Peyer's patch (tissue), 4 donors: Measurements from ENCODE around the gene ANKUB1. TPM values are rescaled to one million over a fixed set of nuclear protein-coding genes. Genes with fewer than 3 reads are reported as not detected.
"Not testable (repeated sequence)": the region's sequence is repeated elsewhere in the genome, so short reads cannot be mapped to it uniquely, and the experiment has no call there.

Experiments used
- DNase-seq, 3 donors: peaks; one replicate each; pipeline ENCODE4 v3.0.0-alpha.2; 2017 to 2019
- H3K27ac ChIP-seq, 4 donors: fragments of 200-600 bp; sonication (generic); one replicate each; pipeline ENCODE4 v1.5.1; 2016 to 2019
- H3K27me3 ChIP-seq, 2 donors: fragments of 200-600 bp; sonication (generic); one replicate each; pipeline ENCODE4 v1.5.1; 2019
- H3K36me3 ChIP-seq, 3 donors: fragments of 200-600 bp; sonication (generic); one replicate each; pipeline ENCODE4 v1.5.1; 2016 to 2019
- H3K4me1 ChIP-seq, 4 donors: fragments of 200-600 bp; sonication (generic); one replicate each; pipeline ENCODE4 v1.5.1; 2016 to 2019
- H3K4me3 ChIP-seq, 4 donors: fragments of 200-600 bp; sonication (generic); 1 replicate in 3 of 4; 2 replicates in 1 of 4; pipeline ENCODE4 v1.5.1; 2016 to 2019; ENCODE audit warnings: mild to moderate bottlenecking in 1 of 4
- H3K9me3 ChIP-seq, 4 donors: fragments of 200-600 bp; sonication (generic); one replicate each; pipeline ENCODE4 v1.5.1; 2016 to 2019; ENCODE audit warnings: mild to moderate bottlenecking in 1 of 4
- POLR2A ChIP-seq, 2 donors: fragments of 450-650 bp; IDR thresholded peaks; one replicate each; pipeline ENCODE4 v1.5.1; 2017; ENCODE audit warnings: antibody characterized with exemption in 2 of 2, mild to moderate bottlenecking in 2 of 2, moderate library complexity in 2 of 2
- total RNA-seq, 4 donors: library from RNA; depleted of rRNA; stranded (reverse); fragments of >200 nt; gene quantifications; one replicate each; pipeline ENCODE4 v1.1.0, GENCODE V29; 2016
- TF ChIP-seq, protein P1 (sequence below), 6 experiments: fragments of 450-650 bp in 4 of 6; fragments of 200-600 bp in 2 of 6; sonication (generic) in 1 of 6; IDR thresholded peaks; one replicate each; pipeline ENCODE4 v1.5.1; 2017 to 2019; ENCODE audit warnings: antibody characterized with exemption in 6 of 6, mild to moderate bottlenecking in 3 of 6, moderate library complexity in 1 of 6

Gene ANKUB1
- not detected for total RNA-seq

DNA sequence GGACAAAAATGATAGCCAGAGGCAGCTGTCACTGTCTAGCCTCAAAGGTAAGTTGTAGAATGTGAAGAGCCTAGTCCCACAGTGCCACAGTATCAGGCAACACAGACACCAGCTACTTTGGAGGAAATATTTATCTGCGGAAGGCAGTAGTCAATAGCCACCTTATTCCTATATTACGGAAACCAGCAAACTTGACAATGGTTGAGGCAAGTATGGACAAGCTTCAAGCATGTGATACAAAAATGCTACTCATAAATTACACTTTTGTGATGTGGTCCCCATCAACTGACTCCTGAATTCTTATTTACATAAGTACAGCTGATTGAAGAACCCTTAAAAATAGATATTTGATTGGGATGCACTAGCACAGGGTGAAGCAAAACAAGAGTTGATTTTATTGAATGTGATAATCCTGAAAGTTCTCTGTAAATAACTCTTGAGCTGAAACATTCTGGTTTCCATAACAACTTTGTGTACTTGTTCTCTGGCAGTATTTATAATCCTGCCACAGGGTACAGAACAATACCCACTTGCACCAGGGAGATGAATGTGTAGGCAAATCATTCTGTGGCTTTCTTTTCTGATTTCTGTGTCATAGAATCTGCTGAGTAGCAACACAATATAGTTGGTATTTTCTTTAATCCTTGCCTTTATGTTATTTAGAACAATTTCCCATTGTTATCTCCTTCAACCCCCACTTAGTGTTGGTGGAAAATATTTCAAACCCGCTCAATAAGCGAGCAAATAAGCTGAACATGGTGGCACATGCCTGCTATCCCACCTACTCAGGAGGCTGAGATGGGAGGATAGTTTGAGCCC lies at the start of gene ANKUB1:
Gene ANKUB1 (minus strand): TSS at position 103 of the 819 bp plus-strand sequence. CDS start 188 bp downstream, outside the sequence.
- no peaks in the 10 kb centered on the region for H3K4me1 ChIP-seq
- no peak within 1 kb of the TSS for H3K27ac ChIP-seq
- H3K4me3 ChIP-seq: no peak within 1 kb of the TSS
- TF ChIP-seq POLR2A (IDR thresholded peaks at IDR 0.05): no peak
- TF ChIP-seq, protein P1, sequence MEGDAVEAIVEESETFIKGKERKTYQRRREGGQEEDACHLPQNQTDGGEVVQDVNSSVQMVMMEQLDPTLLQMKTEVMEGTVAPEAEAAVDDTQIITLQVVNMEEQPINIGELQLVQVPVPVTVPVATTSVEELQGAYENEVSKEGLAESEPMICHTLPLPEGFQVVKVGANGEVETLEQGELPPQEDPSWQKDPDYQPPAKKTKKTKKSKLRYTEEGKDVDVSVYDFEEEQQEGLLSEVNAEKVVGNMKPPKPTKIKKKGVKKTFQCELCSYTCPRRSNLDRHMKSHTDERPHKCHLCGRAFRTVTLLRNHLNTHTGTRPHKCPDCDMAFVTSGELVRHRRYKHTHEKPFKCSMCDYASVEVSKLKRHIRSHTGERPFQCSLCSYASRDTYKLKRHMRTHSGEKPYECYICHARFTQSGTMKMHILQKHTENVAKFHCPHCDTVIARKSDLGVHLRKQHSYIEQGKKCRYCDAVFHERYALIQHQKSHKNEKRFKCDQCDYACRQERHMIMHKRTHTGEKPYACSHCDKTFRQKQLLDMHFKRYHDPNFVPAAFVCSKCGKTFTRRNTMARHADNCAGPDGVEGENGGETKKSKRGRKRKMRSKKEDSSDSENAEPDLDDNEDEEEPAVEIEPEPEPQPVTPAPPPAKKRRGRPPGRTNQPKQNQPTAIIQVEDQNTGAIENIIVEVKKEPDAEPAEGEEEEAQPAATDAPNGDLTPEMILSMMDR (IDR thresholded peaks at IDR 0.05): no peak
- no peaks in the 10 kb centered on the region for H3K36me3 ChIP-seq
- DNase-seq: no peak
- no peaks in the 10 kb centered on the region for H3K9me3 ChIP-seq
- H3K27me3 ChIP-seq: no peaks in the 10 kb centered on the region

GRCh38 chr3:149839896-149840295 lies 47.5 kb upstream of the ANKUB1 start:
- DNase-seq: no peak
- no peaks in the 10 kb centered on the region for H3K27me3 ChIP-seq
- H3K9me3 ChIP-seq: peaks cover 0 to 13% (median 0%) of the 10 kb centered on the region in 4 donors
- H3K4me1 ChIP-seq: peaks cover 0 to 12% (median 0%) of the 10 kb centered on the region in 4 donors
- no peak for TF ChIP-seq POLR2A (IDR thresholded peaks at IDR 0.05)
- TF ChIP-seq, protein P1 (IDR thresholded peaks at IDR 0.05): no peak
- H3K4me3 ChIP-seq: no peak overlapping the region
- H3K27ac ChIP-seq: no peak overlapping the region
- H3K36me3 ChIP-seq: peaks cover 0 to 6% (median 0%) of the 10 kb centered on the region in 3 donors

- Histone ChIP-seq H3K4me1 (peaks cover 0 to 12% (median 0%) of the 10 kb centered on the region in 4 donors), H3K9me3 (peaks cover 0 to 13% (median 0%) of the 10 kb centered on the region in 4 donors)
- not testable (repeated sequence) for H3K27ac ChIP-seq, DNase-seq, H3K4me3 ChIP-seq, H3K36me3 ChIP-seq, H3K27me3 ChIP-seq
Measured at GRCh38 chr3:149839469-149839868, 47.1 kb upstream of the ANKUB1 start.

GRCh38 chr3:149838491-149838890 lies 46.1 kb upstream of the ANKUB1 start:
- H3K4me3 ChIP-seq, H3K27ac ChIP-seq, DNase-seq, H3K36me3 ChIP-seq, H3K27me3 ChIP-seq, H3K4me1 ChIP-seq: not testable (repeated sequence)
- H3K9me3 ChIP-seq: peaks cover 0 to 14% (median 1%) of the 10 kb centered on the region in 4 donors

DNA sequence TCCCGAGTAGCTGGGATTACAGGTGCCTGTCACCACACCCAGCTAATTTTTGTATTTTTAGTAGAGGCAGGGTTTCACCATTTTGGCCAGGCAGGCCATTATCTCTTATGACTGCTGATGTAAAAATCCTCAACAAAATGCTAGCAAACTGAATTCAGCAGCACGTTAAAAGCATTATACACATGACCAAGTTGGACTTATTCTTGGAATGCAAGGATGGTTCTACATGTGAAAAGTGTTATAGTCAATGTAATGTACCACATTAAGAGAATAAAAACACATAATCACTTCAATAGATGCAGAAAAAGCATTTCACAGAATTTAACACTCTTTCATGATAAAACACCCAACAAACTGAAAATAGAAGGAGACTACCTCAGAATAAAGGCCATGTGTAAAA lies 40.9 kb upstream of the ANKUB1 start:
- peaks cover 0 to 4% (median 0%) of the 10 kb centered on the region in 3 donors for H3K36me3 ChIP-seq
- no peaks in the 10 kb centered on the region for H3K27me3 ChIP-seq
- no peak for TF ChIP-seq POLR2A (IDR thresholded peaks at IDR 0.05)
- TF ChIP-seq, protein P1 (IDR thresholded peaks at IDR 0.05): no peak
- no peaks in the 10 kb centered on the region for H3K4me1 ChIP-seq
- peaks cover 0 to 22% (median 11%) of the 10 kb centered on the region in 4 donors for H3K9me3 ChIP-seq
- no peak overlapping the region for H3K4me3 ChIP-seq
- H3K27ac ChIP-seq: no peak overlapping the region
- DNase-seq: no peak

DNA sequence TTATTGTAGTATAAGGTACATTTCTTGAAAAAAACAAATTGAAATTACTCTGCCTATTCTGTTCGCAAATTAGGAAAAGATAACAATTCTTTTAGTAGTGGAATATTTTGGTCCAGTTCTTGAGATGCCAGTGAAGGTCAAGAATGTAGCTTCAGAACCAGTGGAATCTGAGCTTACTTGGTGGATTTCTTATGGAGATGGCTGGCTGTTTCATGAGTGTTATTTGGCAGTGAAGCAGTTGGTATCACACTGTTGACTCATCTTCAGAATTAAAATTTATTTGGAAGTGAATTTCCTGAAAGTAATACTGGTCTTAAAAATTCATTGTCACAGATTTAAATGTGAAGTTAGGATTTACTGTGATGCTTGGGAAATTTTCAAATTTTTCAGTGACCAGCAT lies 39.7 kb upstream of the ANKUB1 start:
- TF ChIP-seq POLR2A (IDR thresholded peaks at IDR 0.05): no peak
- TF ChIP-seq, protein P1 (IDR thresholded peaks at IDR 0.05): no peak

More for the DNA sequence above, 39.7 kb upstream of the ANKUB1 start:
- no peaks in the 10 kb centered on the region for H3K4me1 ChIP-seq
- no peaks in the 10 kb centered on the region for H3K36me3 ChIP-seq
- H3K27me3 ChIP-seq: no peaks in the 10 kb centered on the region
- no peak overlapping the region for H3K4me3 ChIP-seq
- no peak for DNase-seq
- peaks cover 0 to 22% (median 6%) of the 10 kb centered on the region in 4 donors for H3K9me3 ChIP-seq
- H3K27ac ChIP-seq: no peak overlapping the region
